WERI-Rb-1 (cell line): ENCODE data around the gene PRRT4.

Source experiments
- DNase-seq: peaks from one replicate; pipeline ENCODE4 v3.0.0-alpha.2; 2020
- H3K27ac ChIP-seq: fragments of 250-450 bp; sonication (Bioruptor Pico); 2 replicates; pipeline ENCODE4 v1.5.1; 2020; ENCODE audit warnings: mild to moderate bottlenecking, moderate library complexity
- H3K27me3 ChIP-seq: fragments of 250-450 bp; sonication (Bioruptor Pico); 2 replicates; pipeline ENCODE4 v1.5.1; 2021; ENCODE audit warnings: mild to moderate bottlenecking, low read depth, moderate library complexity; ENCODE audit not compliant: insufficient read depth, severe bottlenecking
- H3K36me3 ChIP-seq: fragments of 250-450 bp; sonication (Bioruptor Pico); 2 replicates; pipeline ENCODE4 v1.5.1; 2020; ENCODE audit warnings: mild to moderate bottlenecking, moderate library complexity
- H3K4me3 ChIP-seq: 2 replicates; pipeline ENCODE4 v1.5.1; 2011; ENCODE audit warnings: low read depth, mild to moderate bottlenecking, control low read depth, low read length
- H3K9me3 ChIP-seq: fragments of 250-450 bp; sonication (Bioruptor Pico); 2 replicates; pipeline ENCODE4 v1.5.1; 2021; ENCODE audit warnings: mild to moderate bottlenecking, moderate library complexity; ENCODE audit not compliant: severe bottlenecking
- CTCF ChIP-seq: IDR thresholded peaks from 2 replicates; pipeline ENCODE4 v1.5.1; 2011; ENCODE audit warnings: low read depth, mild to moderate bottlenecking, control low read depth, inconsistent platforms, low read length

Gene PRRT4

GRCh38 chr7:128388145-128388485, 26.6 kb upstream of the PRRT4 start:
- H3K27me3 ChIP-seq, result no peaks in the 10 kb centered on the region
- no peak for TF ChIP-seq CTCF
- no peaks in the 10 kb centered on the region for H3K9me3 ChIP-seq
- peaks cover 7% of the 10 kb centered on the region for H3K36me3 ChIP-seq
- no peak for DNase-seq
- no peak overlapping the region for H3K4me3 ChIP-seq
- no peak overlapping the region for H3K27ac ChIP-seq

- Histone ChIP-seq H3K27ac (no peak overlapping the region), H3K36me3 (peaks cover 7% of the 10 kb centered on the region), H3K9me3 (no peaks in the 10 kb centered on the region), H3K27me3 (no peaks in the 10 kb centered on the region), H3K4me3 (no peak overlapping the region)
- TF ChIP-seq CTCF, result peak; percentile 94
- DNase-seq, result peak; percentile 83
These were observed 26.0 kb upstream of the PRRT4 start for GRCh38 chr7:128387216-128388144.

- Histone ChIP-seq H3K27ac (no peak overlapping the region), H3K27me3 (no peaks in the 10 kb centered on the region), H3K36me3 (no peaks in the 10 kb centered on the region), H3K9me3 (no peaks in the 10 kb centered on the region), H3K4me3 (no peak overlapping the region)
- no peak for TF ChIP-seq CTCF
- no peak for DNase-seq
These were observed 24.8 kb upstream of the PRRT4 start for GRCh38 chr7:128385988-128386925.

GRCh38 chr7:128384726-128385125, 23.2 kb upstream of the PRRT4 start:
- DNase-seq, result no peak
- Histone ChIP-seq H3K9me3 (no peaks in the 10 kb centered on the region), H3K27me3 (no peaks in the 10 kb centered on the region), H3K36me3 (no peaks in the 10 kb centered on the region), H3K4me3 (no peak overlapping the region), H3K27ac (no peak overlapping the region)
- TF ChIP-seq CTCF, result no peak

GRCh38 chr7:128383776-128384175, 22.3 kb upstream of the PRRT4 start:
- no peaks in the 10 kb centered on the region for H3K36me3 ChIP-seq
- no peak for DNase-seq

More at GRCh38 chr7:128383776-128384175, 22.3 kb upstream of the PRRT4 start:
- Histone ChIP-seq H3K9me3 (no peaks in the 10 kb centered on the region), H3K4me3 (no peak overlapping the region), H3K27me3 (no peaks in the 10 kb centered on the region), H3K27ac (no peak overlapping the region)
- no peak for TF ChIP-seq CTCF
